IMR-90 (cell line): ENCODE measurements around the gene FAM89A. TPM values are rescaled to one million over a fixed set of nuclear protein-coding genes. Genes with fewer than 3 reads are reported as not detected.

ENCODE experiments used
- ATAC-seq: fragments of 200-7000 bp; cut with Tn5 transposase; 2 replicates; pipeline ENCODE4 v1.9.1; 2020; ENCODE audit warnings: low read depth, mild to moderate bottlenecking, moderate library complexity
- BruUV-seq: library from RNA; stranded (reverse); fragments of 400-500 nt; replicated peaks from 2 replicates; lab custom pipeline; 2021; lab: Mats Ljungman, UMichigan
- CTCF ChIA-PET: fragments of 300-600 bp; formaldehyde crosslinking; extraction: SDS; loops from one replicate; lab custom pipeline; 2021; ENCODE audit warnings: antibody characterized with exemption; lab: Yijun Ruan, JAX
- POLR2A ChIA-PET: fragments of 300-600 bp; sonication (Branson Sonifier 250); formaldehyde crosslinking; loops from one replicate; lab custom pipeline; 2022; ENCODE audit warnings: antibody characterized with exemption; ENCODE audit not compliant: unreplicated experiment; lab: Charles Lee
- DNase-seq: peaks from one replicate; pipeline ENCODE4 v3.0.0; 2013
- H2AFZ ChIP-seq: replicated peaks from 2 replicates; pipeline ENCODE3; 2013; ENCODE audit warnings: low read length, mild to moderate bottlenecking; ENCODE audit not compliant: poor library complexity
- H2AK5ac ChIP-seq: 2 replicates; pipeline ENCODE4 v1.6.1; 2013; ENCODE audit warnings: low read depth, low read length, inconsistent platforms
- H2AK9ac ChIP-seq: replicated peaks from 2 replicates; pipeline ENCODE3; 2013; ENCODE audit warnings: mild to moderate bottlenecking, low read depth, low read length, moderate library complexity; ENCODE audit not compliant: poor library complexity
- H2BK120ac ChIP-seq: 2 replicates; pipeline ENCODE4 v1.6.1; 2013; ENCODE audit warnings: low read depth, low read length, inconsistent platforms
- H2BK15ac ChIP-seq: 3 replicates; pipeline ENCODE4 v1.6.1; 2013; ENCODE audit warnings: low read depth, low read length, inconsistent platforms
- H2BK20ac ChIP-seq: 2 replicates; pipeline ENCODE4 v1.6.1; 2013; ENCODE audit warnings: low read depth, mild to moderate bottlenecking, inconsistent platforms, low read length, moderate library complexity
- H2BK5ac ChIP-seq: 2 replicates; pipeline ENCODE4 v1.6.1; 2013; ENCODE audit warnings: mild to moderate bottlenecking, low read depth, low read length, inconsistent platforms; ENCODE audit not compliant: poor library complexity, severe bottlenecking
- H3K14ac ChIP-seq: replicated peaks from 2 replicates; pipeline ENCODE4 v1.6.1; 2013; ENCODE audit warnings: low read depth, low read length, inconsistent platforms
- H3K18ac ChIP-seq: 2 replicates; pipeline ENCODE4 v1.6.1; 2013; ENCODE audit warnings: low read depth, low read length, control low read depth
- H3K23ac ChIP-seq: 2 replicates; pipeline ENCODE4 v1.6.1; 2013; ENCODE audit warnings: low read depth, low read length, inconsistent platforms
- H3K27ac ChIP-seq: 2 replicates; pipeline ENCODE4 v1.5.1; 2013; ENCODE audit warnings: mild to moderate bottlenecking, control low read depth, low read length; ENCODE audit not compliant: insufficient read depth
- H3K27me3 ChIP-seq: 2 replicates; pipeline ENCODE4 v1.6.1; 2013; ENCODE audit warnings: low read length; ENCODE audit not compliant: control insufficient read depth, insufficient read depth
- H3K36me3 ChIP-seq: 2 replicates; pipeline ENCODE4 v1.6.1; 2013; ENCODE audit warnings: low read length, mixed read lengths; ENCODE audit not compliant: control insufficient read depth, insufficient read depth
- H3K4ac ChIP-seq: 2 replicates; pipeline ENCODE4 v1.6.1; 2013; ENCODE audit warnings: low read depth, low read length, inconsistent platforms
- H3K4me1 ChIP-seq: 2 replicates; pipeline ENCODE4 v1.6.1; 2013; ENCODE audit warnings: low read length, mixed read lengths; ENCODE audit not compliant: control insufficient read depth, insufficient read depth
- H3K4me2 ChIP-seq: 2 replicates; pipeline ENCODE4 v1.6.1; 2013; ENCODE audit warnings: low read depth, mild to moderate bottlenecking, control low read depth, low read length, moderate library complexity
- H3K4me3 ChIP-seq: 2 replicates; pipeline ENCODE4 v1.5.1; 2013; ENCODE audit warnings: low read depth, mild to moderate bottlenecking, control low read depth, low read length, moderate library complexity; ENCODE audit not compliant: insufficient read depth
- H3K56ac ChIP-seq: 2 replicates; pipeline ENCODE4 v1.6.1; 2013; ENCODE audit warnings: low read length, inconsistent platforms; ENCODE audit not compliant: insufficient read depth; ENCODE audit errors: extremely low read depth
- H3K79me1 ChIP-seq, 2 experiments: 2 replicates each; pipeline ENCODE4 v1.6.1; 2013; ENCODE audit warnings: low read length in 2 of 2, inconsistent platforms in 1 of 2, low read depth in 1 of 2
- H3K9ac ChIP-seq: 2 replicates; pipeline ENCODE4 v1.6.1; 2013; ENCODE audit warnings: low read depth, low read length, control low read depth
- H3K9me1 ChIP-seq: 2 replicates; pipeline ENCODE4 v1.6.1; 2013; ENCODE audit warnings: low read length, inconsistent platforms; ENCODE audit not compliant: insufficient read depth
- H3K9me3 ChIP-seq: 2 replicates; pipeline ENCODE4 v1.6.1; 2013; ENCODE audit warnings: low read length; ENCODE audit not compliant: control insufficient read depth, insufficient read depth
- H4K20me1 ChIP-seq: 2 replicates; pipeline ENCODE4 v1.6.1; 2013; ENCODE audit warnings: low read length, inconsistent platforms; ENCODE audit not compliant: insufficient read depth
- H4K5ac ChIP-seq: 2 replicates; pipeline ENCODE4 v1.6.1; 2013; ENCODE audit warnings: mild to moderate bottlenecking, low read depth, low read length, control low read depth
- H4K8ac ChIP-seq, 2 experiments: 2 replicates each; pipeline ENCODE4 v1.6.1; 2013; ENCODE audit warnings: low read depth in 2 of 2, low read length in 2 of 2, control low read depth in 1 of 2, inconsistent platforms in 1 of 2
- H4K91ac ChIP-seq: 2 replicates; pipeline ENCODE4 v1.6.1; 2013; ENCODE audit warnings: low read depth, low read length, inconsistent platforms; ENCODE audit not compliant: insufficient read depth
- BHLHE40 ChIP-seq: fragments of 150-350 bp; IDR thresholded peaks from 2 replicates; pipeline ENCODE4 v1.6.1; 2016; ENCODE audit warnings: mild to moderate bottlenecking, low read depth, low read length
- CEBPB ChIP-seq: IDR thresholded peaks from 2 replicates; pipeline ENCODE4 v1.6.1; 2012; ENCODE audit warnings: low read depth, low read length, improper control_type of control experiment
- CHD1 ChIP-seq: IDR thresholded peaks from 2 replicates; pipeline ENCODE4 v1.6.1; 2012; ENCODE audit warnings: low read depth, low read length, improper control_type of control experiment
- ELK1 ChIP-seq: fragments of 150-350 bp; IDR thresholded peaks from 2 replicates; pipeline ENCODE4 v1.6.1; 2016; ENCODE audit warnings: low read depth, mild to moderate bottlenecking, low read length, moderate library complexity, borderline replicate concordance
- FOS ChIP-seq: fragments of 150-350 bp; IDR thresholded peaks from 2 replicates; pipeline ENCODE4 v1.6.1; 2016; ENCODE audit warnings: low read depth, low read length
- MAFK ChIP-seq: IDR thresholded peaks from 2 replicates; pipeline ENCODE4 v1.6.1; 2012; ENCODE audit warnings: low read depth, low read length, improper control_type of control experiment
- MAZ ChIP-seq: IDR thresholded peaks from 2 replicates; pipeline ENCODE4 v1.6.1; 2012; ENCODE audit warnings: low read depth, mild to moderate bottlenecking, low read length, improper control_type of control experiment, moderate library complexity, borderline replicate concordance
- MXI1 ChIP-seq: IDR thresholded peaks from 2 replicates; pipeline ENCODE4 v1.6.1; 2012; ENCODE audit warnings: low read depth, mild to moderate bottlenecking, low read length, moderate library complexity, borderline replicate concordance
- NFE2L2 ChIP-seq: fragments of 150-350 bp; IDR thresholded peaks from 2 replicates; pipeline ENCODE4 v1.6.1; 2016; ENCODE audit warnings: low read depth, mild to moderate bottlenecking, low read length
- POLR2A ChIP-seq: IDR thresholded peaks from 2 replicates; pipeline ENCODE4 v1.6.1; 2012; ENCODE audit warnings: mild to moderate bottlenecking, low read depth, low read length
- RFX5 ChIP-seq: IDR thresholded peaks from 2 replicates; pipeline ENCODE4 v1.8.0; 2012; ENCODE audit warnings: low read depth, mild to moderate bottlenecking, low read length, moderate library complexity
- SMC3 ChIP-seq: fragments of 150-350 bp; IDR thresholded peaks from 2 replicates; pipeline ENCODE4 v1.6.1; 2016; ENCODE audit warnings: low read depth, mild to moderate bottlenecking, antibody characterized with exemption, low read length, moderate library complexity
- WGBS, 2 experiments: methylation state at CpG; one replicate each; pipeline versions ENCODE4 v1.1.5 to v1.1.7; 2013; ENCODE audit warnings: missing lambda C conversion rate in 2 of 2; ENCODE audit not compliant: insufficient read length in 1 of 2; ENCODE audit errors: extremely low coverage in 2 of 2; 5-methylcytosine and 5-hydroxymethylcytosine counted together
- dilution Hi-C: fragments of 300-500 bp; cut with HindIII; formaldehyde crosslinking; loops from one replicate; pipeline ENCODE4 v1.14.3; 2018; ENCODE audit warnings: low sequenced_read_pairs; ENCODE audit not compliant: unreplicated experiment
- in situ Hi-C: fragments of 300-500 bp; cut with MboI; formaldehyde crosslinking; loops from 3 replicates; pipeline ENCODE4 v1.14.3; 2019; ENCODE audit warnings: low sequenced_read_pairs, inconsistent platforms, mixed read lengths
- intact Hi-C: fragments of 100-400 bp; cut with micrococcal nuclease; formaldehyde crosslinking; loops from 2 replicates; pipeline ENCODE4 v1.10.0; 2022
- polyA plus RNA-seq, 3 experiments: library from polyadenylated mRNA; depleted of rRNA; stranded (reverse); fragments of >200 nt; gene quantifications; 2 replicates each; pipeline ENCODE4 v1.2.3, GENCODE V29; 2012; ENCODE audit warnings: low replicate concordance in 1 of 3
- total RNA-seq: library from RNA; depleted of rRNA; stranded (reverse); fragments of >200 nt; gene quantifications from 2 replicates; pipeline ENCODE4 v1.2.3, GENCODE V29; 2012
- TF ChIP-seq, protein P1 (sequence below): conservative IDR thresholded peaks from 2 replicates; pipeline ENCODE4 v1.5.1; 2012; ENCODE audit warnings: mild to moderate bottlenecking, low read depth, low read length, improper control_type of control experiment
- TF ChIP-seq, protein P2 (sequence below): fragments of 150-350 bp; IDR thresholded peaks from 2 replicates; pipeline ENCODE4 v1.6.1; 2017; ENCODE audit warnings: mild to moderate bottlenecking, antibody characterized with exemption, low read length, low read depth

FAM89A gene
- total and polyA plus RNA-seq, 2 of the 4 experiments (the other 2 are of a cell fraction), result 6.8 to 8.1 TPM

- Histone ChIP-seq H2BK20ac (no peak overlapping the region), H3K4me1 (0 out of 2 replicates have a peak, but pooled peaks cover 2% of the 10 kb centered on the region), H3K9me3 (no peaks in the 10 kb centered on the region), H3K14ac (no peak overlapping the region), H3K9me1 (peaks cover 2% of the 10 kb centered on the region; the same call in 1 of the 2 replicates), H3K36me3 (peaks cover 2% of the 10 kb centered on the region; the same call in 1 of the 2 replicates), H3K4me3 (no peak overlapping the region), H3K9ac (no peak overlapping the region), H3K4me2 (no peak overlapping the region; the same call in 1 of the 2 replicates), H4K20me1 (no peaks in the 10 kb centered on the region), H2AK9ac (no peak overlapping the region), H4K8ac (no peak overlapping the region), H2AK5ac (no peak overlapping the region), H4K5ac (no peak overlapping the region), H2BK15ac (no peak overlapping the region), H4K91ac (no peak overlapping the region), H3K18ac (no peak overlapping the region), H3K56ac (no peak overlapping the region), H3K23ac (0 out of 2 replicates have a peak overlapping the region, but pooled peaks have one; percentile 39), H3K27me3 (no peaks in the 10 kb centered on the region), H3K79me1 (peaks cover 33 to 41% of the 10 kb centered on the region in 2 experiments), H2AFZ (no peak overlapping the region), H3K4ac (no peak overlapping the region), H3K27ac (no peak overlapping the region), H2BK5ac (no peak overlapping the region), H2BK120ac (no peak overlapping the region)
- no peak for ATAC-seq
- BruUV-seq, result no TSS peak
- in situ Hi-C loops, result no loop called here
- WGBS, 2 experiments, result 93% methylated on average over 5 of the region's 14 CpGs; no CpG with 5 or more reads in 1 of the 2 experiments
- ChIA-PET POLR2A (no interaction called here), CTCF (interaction anchor here (1.2 kb wide), 1 partner anchor 43 kb away, joined by 3 read pairs; no protein-coding TSS in a partner anchor)
- intact Hi-C loops, result loop anchor here (5.0 kb wide), 1 partner anchor 40 kb away; no protein-coding TSS in a partner anchor
- dilution Hi-C loops, result no loop called here
- DNase-seq, result no peak
- TF ChIP-seq, protein P1, sequence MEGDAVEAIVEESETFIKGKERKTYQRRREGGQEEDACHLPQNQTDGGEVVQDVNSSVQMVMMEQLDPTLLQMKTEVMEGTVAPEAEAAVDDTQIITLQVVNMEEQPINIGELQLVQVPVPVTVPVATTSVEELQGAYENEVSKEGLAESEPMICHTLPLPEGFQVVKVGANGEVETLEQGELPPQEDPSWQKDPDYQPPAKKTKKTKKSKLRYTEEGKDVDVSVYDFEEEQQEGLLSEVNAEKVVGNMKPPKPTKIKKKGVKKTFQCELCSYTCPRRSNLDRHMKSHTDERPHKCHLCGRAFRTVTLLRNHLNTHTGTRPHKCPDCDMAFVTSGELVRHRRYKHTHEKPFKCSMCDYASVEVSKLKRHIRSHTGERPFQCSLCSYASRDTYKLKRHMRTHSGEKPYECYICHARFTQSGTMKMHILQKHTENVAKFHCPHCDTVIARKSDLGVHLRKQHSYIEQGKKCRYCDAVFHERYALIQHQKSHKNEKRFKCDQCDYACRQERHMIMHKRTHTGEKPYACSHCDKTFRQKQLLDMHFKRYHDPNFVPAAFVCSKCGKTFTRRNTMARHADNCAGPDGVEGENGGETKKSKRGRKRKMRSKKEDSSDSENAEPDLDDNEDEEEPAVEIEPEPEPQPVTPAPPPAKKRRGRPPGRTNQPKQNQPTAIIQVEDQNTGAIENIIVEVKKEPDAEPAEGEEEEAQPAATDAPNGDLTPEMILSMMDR, result no peak
- no peak for TF ChIP-seq CEBPB
- TF ChIP-seq POLR2A, result no peak
- TF ChIP-seq MAFK, result no peak
- TF ChIP-seq FOS, result no peak
- no peak for TF ChIP-seq MXI1
- TF ChIP-seq RFX5, result no peak
- TF ChIP-seq SMC3, result no peak
- no peak for TF ChIP-seq CHD1
- TF ChIP-seq NFE2L2, result no peak
- TF ChIP-seq BHLHE40, result no peak
- TF ChIP-seq MAZ, result no peak
- TF ChIP-seq ELK1, result no peak
- TF ChIP-seq, protein P2, sequence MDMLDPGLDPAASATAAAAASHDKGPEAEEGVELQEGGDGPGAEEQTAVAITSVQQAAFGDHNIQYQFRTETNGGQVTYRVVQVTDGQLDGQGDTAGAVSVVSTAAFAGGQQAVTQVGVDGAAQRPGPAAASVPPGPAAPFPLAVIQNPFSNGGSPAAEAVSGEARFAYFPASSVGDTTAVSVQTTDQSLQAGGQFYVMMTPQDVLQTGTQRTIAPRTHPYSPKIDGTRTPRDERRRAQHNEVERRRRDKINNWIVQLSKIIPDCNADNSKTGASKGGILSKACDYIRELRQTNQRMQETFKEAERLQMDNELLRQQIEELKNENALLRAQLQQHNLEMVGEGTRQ, result no peak
Measured at GRCh38 chr1:230976825-230977747, 63.0 kb downstream of the FAM89A start.
